SK-N-MC (cell line): ENCODE data around the gene AFTPH.

Experiments
- DNase-seq: peaks from one replicate; pipeline ENCODE4 v3.0.0-alpha.2; 2011; ENCODE audit warnings: low read depth, low spot score
- H3K27ac ChIP-seq: fragments of 200-600 bp; sonication (generic); 2 replicates; pipeline ENCODE4 v1.5.1; 2016; ENCODE audit warnings: mixed run types
- H3K36me3 ChIP-seq: fragments of 200-600 bp; sonication (generic); 2 replicates; pipeline ENCODE4 v1.6.1; 2017; ENCODE audit warnings: antibody characterized with exemption, low read length, mixed read lengths; ENCODE audit not compliant: insufficient read depth
- H3K4me3 ChIP-seq: fragments of 200-600 bp; sonication (generic); 2 replicates; pipeline ENCODE4 v1.5.1; 2016
- H3K9ac ChIP-seq: fragments of 200-600 bp; sonication (generic); 2 replicates; pipeline ENCODE4 v1.8.0; 2017; ENCODE audit warnings: mixed run types, mixed read lengths; ENCODE audit not compliant: insufficient read length
- H3K9me3 ChIP-seq: fragments of 200-600 bp; sonication (generic); 2 replicates; pipeline ENCODE4 v1.6.1; 2017; ENCODE audit warnings: low read depth, mild to moderate bottlenecking, antibody characterized with exemption, low read length, moderate library complexity, mixed read lengths
- EZH2 ChIP-seq: fragments of 200-600 bp; sonication (generic); IDR thresholded peaks from one replicate; pipeline ENCODE4 v1.6.1; 2017; ENCODE audit warnings: antibody characterized with exemption
- FOXP2 ChIP-seq: optimal IDR thresholded peaks from 2 replicates; pipeline ENCODE3; 2011; ENCODE audit warnings: mild to moderate bottlenecking, moderate library complexity; ENCODE audit not compliant: insufficient read depth; ENCODE audit errors: extremely low read length, control extremely low read depth
- POLR2AphosphoS5 ChIP-seq: IDR thresholded peaks from 2 replicates; pipeline ENCODE4 v1.6.1; 2012; ENCODE audit warnings: mild to moderate bottlenecking, low read depth, low read length, borderline replicate concordance

AFTPH gene

GRCh38 chr2:64542071-64543007 is 18.2 kb downstream of the AFTPH start:
- Histone ChIP-seq H3K27ac (no peak overlapping the region), H3K4me3 (no peak overlapping the region), H3K36me3 (no peaks in the 10 kb centered on the region), H3K9me3 (no peaks in the 10 kb centered on the region), H3K9ac (no peak overlapping the region)
- no peak for DNase-seq
- no peak for TF ChIP-seq FOXP2
- no peak for TF ChIP-seq POLR2AphosphoS5
- TF ChIP-seq EZH2: no peak

DNA sequence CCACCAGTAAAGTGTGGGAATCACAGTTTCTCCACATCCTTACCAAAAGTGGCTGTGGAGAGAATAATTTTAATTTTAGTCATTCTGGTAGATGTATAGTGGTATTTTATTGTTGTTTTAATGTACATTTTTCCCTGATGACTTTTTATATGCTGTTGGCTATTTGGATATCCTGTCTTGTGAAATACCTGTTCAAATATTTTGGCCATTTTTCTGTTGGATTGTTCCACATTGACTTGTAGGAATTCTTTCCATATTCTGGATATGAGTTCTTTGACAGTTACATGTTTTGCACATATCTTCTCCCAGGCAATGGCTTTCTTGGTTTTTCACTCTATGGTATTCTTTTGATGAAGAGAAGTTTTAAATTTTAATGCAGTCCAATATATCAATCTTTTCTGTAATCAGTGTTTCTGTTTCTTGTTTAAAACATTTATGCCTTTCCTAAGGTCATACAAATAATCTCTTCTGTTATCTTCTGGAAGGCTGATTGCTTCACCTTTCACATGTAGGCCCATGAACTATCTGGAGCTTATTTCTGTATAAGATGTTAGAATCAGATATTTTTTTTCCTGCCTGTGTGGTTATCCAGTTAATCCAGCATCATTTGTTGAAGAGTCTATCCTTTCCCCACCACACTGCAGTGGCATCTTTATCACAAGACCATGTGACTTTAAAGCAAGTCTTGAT is 19.0 kb downstream of the AFTPH start:
- Histone ChIP-seq H3K9me3 (no peaks in the 10 kb centered on the region), H3K27ac (no peak overlapping the region), H3K9ac (no peak overlapping the region), H3K36me3 (no peaks in the 10 kb centered on the region), H3K4me3 (no peak overlapping the region)
- no peak for DNase-seq
- TF ChIP-seq POLR2AphosphoS5 (no peak), FOXP2 (no peak), EZH2 (no peak)

- Histone ChIP-seq H3K4me3 (no peak overlapping the region), H3K9ac (no peak overlapping the region), H3K9me3 (no peaks in the 10 kb centered on the region; the same call in 1 of the 2 replicates), H3K27ac (no peak overlapping the region), H3K36me3 (no peaks in the 10 kb centered on the region)
- no peak for DNase-seq
- no peak for TF ChIP-seq EZH2
- TF ChIP-seq POLR2AphosphoS5: no peak
- no peak for TF ChIP-seq FOXP2
These were observed 24.6 kb downstream of the AFTPH start for GRCh38 chr2:64548761-64549160.

DNA sequence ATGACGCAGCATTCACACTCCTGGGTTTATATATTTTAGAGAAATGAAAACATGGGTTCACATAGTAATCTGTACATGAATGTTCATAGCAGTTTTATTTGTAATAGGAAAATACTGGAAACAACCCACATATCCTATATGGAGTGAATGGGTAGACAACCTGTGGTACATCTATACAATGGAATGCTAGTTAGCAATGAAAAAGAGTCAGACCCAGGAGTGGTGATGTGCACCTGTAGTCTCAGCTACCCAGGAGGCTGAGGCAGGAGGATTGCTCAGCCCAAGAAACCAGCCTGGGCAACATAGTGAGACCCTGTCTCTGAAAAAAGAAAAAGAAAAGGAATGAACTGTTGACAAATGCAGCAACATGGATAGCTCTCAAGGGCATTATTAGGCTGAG is 25.9 kb downstream of the AFTPH start:
- no peak for DNase-seq
- H3K36me3 ChIP-seq: no peaks in the 10 kb centered on the region
- no peak overlapping the region for H3K27ac ChIP-seq
- no peak overlapping the region for H3K4me3 ChIP-seq
- no peaks in the 10 kb centered on the region; the same call in 1 of the 2 replicates for H3K9me3 ChIP-seq
- H3K9ac ChIP-seq: no peak overlapping the region
- no peak for TF ChIP-seq POLR2AphosphoS5
- no peak for TF ChIP-seq EZH2
- no peak for TF ChIP-seq FOXP2

GRCh38 chr2:64551851-64552250 is 27.7 kb downstream of the AFTPH start:
- Histone ChIP-seq H3K27ac (no peak overlapping the region), H3K4me3 (no peak overlapping the region), H3K9ac (no peak overlapping the region), H3K9me3 (no peaks in the 10 kb centered on the region; the same call in 1 of the 2 replicates), H3K36me3 (no peaks in the 10 kb centered on the region)
- DNase-seq: no peak
- no peak for TF ChIP-seq FOXP2
- TF ChIP-seq POLR2AphosphoS5: no peak
- no peak for TF ChIP-seq EZH2

DNA sequence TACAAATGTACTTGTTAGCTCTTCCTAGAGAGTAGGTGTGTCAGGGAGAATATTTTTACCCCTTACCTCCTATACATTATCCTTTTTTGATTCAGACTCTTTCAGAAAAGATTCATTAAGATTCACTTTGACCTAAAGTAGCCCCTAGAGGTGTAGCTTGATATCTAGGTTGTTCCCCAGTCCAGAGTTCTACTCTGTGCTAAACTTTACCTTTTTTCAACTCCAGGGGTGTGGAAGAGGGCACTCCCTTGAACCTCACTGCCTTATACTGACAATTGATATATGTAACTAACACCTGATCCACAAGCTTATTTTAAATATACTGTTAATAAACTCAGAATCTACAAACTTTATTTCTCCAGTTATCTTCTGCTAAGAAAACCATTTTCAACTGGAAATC is 30.0 kb downstream of the AFTPH start:
- TF ChIP-seq POLR2AphosphoS5 (no peak), FOXP2 (no peak), EZH2 (no peak)
- no peak for DNase-seq
- H3K9ac ChIP-seq: no peak overlapping the region
- H3K9me3 ChIP-seq: no peaks in the 10 kb centered on the region; the same call in 1 of the 2 replicates
- no peaks in the 10 kb centered on the region for H3K36me3 ChIP-seq
- H3K27ac ChIP-seq: no peak overlapping the region
- H3K4me3 ChIP-seq: no peak overlapping the region

- DNase-seq: no peak
- TF ChIP-seq FOXP2 (no peak), EZH2 (no peak), POLR2AphosphoS5 (no peak)
These were observed 34.4 kb downstream of the AFTPH start for GRCh38 chr2:64558445-64559081.

More at GRCh38 chr2:64558445-64559081, 34.4 kb downstream of the AFTPH start:
- Histone ChIP-seq H3K9ac (no peak overlapping the region), H3K27ac (no peak overlapping the region), H3K36me3 (no peaks in the 10 kb centered on the region), H3K4me3 (no peak overlapping the region), H3K9me3 (no peaks in the 10 kb centered on the region)
